ENCODE data around the gene ZNF628. TPM values are rescaled to one million over a fixed set of nuclear protein-coding genes. Genes with fewer than 3 reads are reported as not detected.

The ZNF628 gene
- total RNA-seq, 2 donors from 2014 or later, result 8.6 to 8.9 TPM

DNA sequence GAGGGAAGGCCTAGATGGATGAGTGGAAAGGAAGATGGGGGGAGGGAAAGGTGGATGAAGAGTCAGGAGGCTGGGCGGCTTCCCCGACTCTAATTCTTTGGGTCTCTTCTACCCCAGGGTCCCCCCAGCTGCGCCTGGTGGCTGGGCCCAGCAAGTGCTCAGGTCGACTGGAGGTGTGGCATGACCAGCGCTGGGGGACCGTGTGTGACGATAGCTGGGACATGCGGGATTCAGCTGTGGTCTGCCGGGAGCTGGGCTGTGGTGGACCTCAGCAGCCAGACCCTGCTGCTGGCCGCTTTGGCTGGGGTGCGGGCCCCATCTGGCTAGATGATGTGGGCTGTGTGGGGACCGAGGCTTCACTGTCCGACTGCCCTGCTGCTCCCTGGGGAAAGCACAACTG, 21.3 kb downstream of the ZNF628 start:
- H3K27me3 ChIP-seq, result no peaks in the 10 kb centered on the region
- no peaks in the 10 kb centered on the region for H3K9me3 ChIP-seq
- no peaks in the 10 kb centered on the region for H3K4me1 ChIP-seq
- no peak overlapping the region for H3K9ac ChIP-seq (ENCODE audit: low read depth in 2 of 2, low read length in 2 of 2)
- TF ChIP-seq, protein P1, sequence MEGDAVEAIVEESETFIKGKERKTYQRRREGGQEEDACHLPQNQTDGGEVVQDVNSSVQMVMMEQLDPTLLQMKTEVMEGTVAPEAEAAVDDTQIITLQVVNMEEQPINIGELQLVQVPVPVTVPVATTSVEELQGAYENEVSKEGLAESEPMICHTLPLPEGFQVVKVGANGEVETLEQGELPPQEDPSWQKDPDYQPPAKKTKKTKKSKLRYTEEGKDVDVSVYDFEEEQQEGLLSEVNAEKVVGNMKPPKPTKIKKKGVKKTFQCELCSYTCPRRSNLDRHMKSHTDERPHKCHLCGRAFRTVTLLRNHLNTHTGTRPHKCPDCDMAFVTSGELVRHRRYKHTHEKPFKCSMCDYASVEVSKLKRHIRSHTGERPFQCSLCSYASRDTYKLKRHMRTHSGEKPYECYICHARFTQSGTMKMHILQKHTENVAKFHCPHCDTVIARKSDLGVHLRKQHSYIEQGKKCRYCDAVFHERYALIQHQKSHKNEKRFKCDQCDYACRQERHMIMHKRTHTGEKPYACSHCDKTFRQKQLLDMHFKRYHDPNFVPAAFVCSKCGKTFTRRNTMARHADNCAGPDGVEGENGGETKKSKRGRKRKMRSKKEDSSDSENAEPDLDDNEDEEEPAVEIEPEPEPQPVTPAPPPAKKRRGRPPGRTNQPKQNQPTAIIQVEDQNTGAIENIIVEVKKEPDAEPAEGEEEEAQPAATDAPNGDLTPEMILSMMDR (IDR thresholded peaks at IDR 0.05), result no peak
- H3K36me3 ChIP-seq, result no peaks in the 10 kb centered on the region
- H3K4me3 ChIP-seq, result no peak overlapping the region
- no peak for DNase-seq
- H3K27ac ChIP-seq, result no peak overlapping the region
- intact Hi-C loops (cut with DNase I), result no loop called here

DNA sequence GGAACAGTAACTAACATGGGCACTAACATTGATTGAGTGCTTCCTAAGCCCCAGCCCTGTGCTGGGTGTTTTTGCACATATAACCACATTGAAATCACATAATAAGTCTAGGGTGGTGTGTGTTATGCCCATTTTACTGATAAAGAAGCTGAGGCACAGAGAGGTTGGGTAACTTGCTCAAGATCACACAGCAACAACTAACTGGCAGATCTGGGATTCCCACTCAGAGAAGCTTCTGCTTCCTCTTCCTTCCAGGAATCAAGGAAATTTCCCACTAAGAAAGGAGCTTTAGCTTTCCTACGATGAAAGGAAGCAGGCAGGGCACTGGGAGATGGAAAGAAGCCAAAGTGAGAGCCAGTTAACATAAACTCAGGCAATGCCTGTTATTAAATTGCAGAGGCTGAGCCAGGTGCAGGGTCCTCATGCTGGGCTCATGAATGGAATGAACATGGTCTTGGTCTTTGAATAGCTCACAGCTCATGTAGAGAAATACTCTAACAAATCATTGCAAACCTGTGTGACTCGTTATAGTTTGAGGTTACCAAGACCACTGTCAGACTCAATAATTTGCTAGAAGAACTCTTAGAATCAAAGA, 21.9 kb downstream of the ZNF628 start:
- TF ChIP-seq, protein P1 (IDR thresholded peaks at IDR 0.05), result no peak
- no peak overlapping the region for H3K27ac ChIP-seq

GRCh38 chr19:55500368-55500952, 24.0 kb downstream of the ZNF628 start:
- intact Hi-C loops (cut with DNase I), result loop anchor here (5.0 kb wide), 1 partner anchor 33 kb away; no protein-coding TSS in a partner anchor

More for the DNA sequence above, 21.9 kb downstream of the ZNF628 start:
- Histone ChIP-seq H3K36me3 (no peaks in the 10 kb centered on the region), H3K9me3 (no peaks in the 10 kb centered on the region), H3K27me3 (no peaks in the 10 kb centered on the region), H3K4me3 (no peak overlapping the region), H3K9ac (ENCODE audit: low read depth in 2 of 2, low read length in 2 of 2) (no peak overlapping the region), H3K4me1 (no peaks in the 10 kb centered on the region)
- no peak for DNase-seq
- intact Hi-C loops (cut with DNase I), result no loop called here

DNA sequence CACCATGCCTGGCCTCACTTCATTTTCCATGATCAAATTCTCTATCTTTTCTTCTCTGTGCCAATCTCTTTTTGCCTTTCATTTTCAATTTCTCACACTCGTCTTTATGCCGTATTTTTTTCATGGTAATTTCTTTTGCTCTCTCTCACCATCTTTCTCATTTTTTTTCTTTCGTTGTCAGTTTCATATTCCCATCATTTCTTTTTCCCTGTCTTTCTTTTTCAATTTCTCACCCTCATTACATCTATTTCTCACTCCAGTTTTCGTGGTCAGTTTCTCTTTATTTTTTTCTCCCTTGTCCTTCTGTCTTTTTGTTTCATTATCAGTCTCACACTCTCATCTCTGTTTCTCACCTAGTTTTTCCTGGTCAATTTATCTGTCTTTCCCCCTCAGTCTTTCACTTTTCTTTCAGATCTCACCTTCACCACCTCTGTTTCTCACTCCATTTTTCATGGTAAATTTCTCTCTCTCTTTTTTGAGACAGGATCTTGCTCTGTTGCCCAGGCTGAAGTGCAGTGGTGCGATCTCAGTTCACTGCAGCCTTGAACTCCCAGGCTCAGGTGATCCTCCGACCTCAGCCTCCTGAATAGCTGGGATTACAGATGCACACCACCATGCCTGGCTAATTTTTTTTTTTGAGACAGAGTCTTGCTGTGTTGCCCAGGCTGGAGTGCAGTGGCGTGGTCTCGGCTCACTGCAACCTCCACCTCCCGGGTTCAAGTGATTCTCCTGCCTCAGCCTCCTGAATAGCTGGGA, 26.0 kb downstream of the ZNF628 start:
- Histone ChIP-seq H3K27me3 (no peaks in the 10 kb centered on the region), H3K9me3 (no peaks in the 10 kb centered on the region), H3K4me1 (no peaks in the 10 kb centered on the region), H3K9ac (ENCODE audit: low read depth in 2 of 2, low read length in 2 of 2) (no peak overlapping the region), H3K27ac (no peak overlapping the region), H3K36me3 (no peaks in the 10 kb centered on the region), H3K4me3 (no peak overlapping the region)
- TF ChIP-seq, protein P1 (IDR thresholded peaks at IDR 0.05), result no peak
- intact Hi-C loops (cut with DNase I), result loop anchor here (5.0 kb wide), 1 partner anchor 35 kb away; no protein-coding TSS in a partner anchor
- DNase-seq, result no peak

More at GRCh38 chr19:55500368-55500952, 24.0 kb downstream of the ZNF628 start:
- H3K9ac ChIP-seq (ENCODE audit: low read depth in 2 of 2, low read length in 2 of 2), result no peak overlapping the region
- no peak for DNase-seq
- H3K4me1 ChIP-seq, result no peaks in the 10 kb centered on the region
- no peaks in the 10 kb centered on the region for H3K36me3 ChIP-seq
- no peaks in the 10 kb centered on the region for H3K9me3 ChIP-seq
- no peaks in the 10 kb centered on the region for H3K27me3 ChIP-seq
- H3K27ac ChIP-seq, result no peak overlapping the region
- H3K4me3 ChIP-seq, result no peak overlapping the region
- TF ChIP-seq, protein P1 (IDR thresholded peaks at IDR 0.05), result no peak

- no peak overlapping the region for H3K4me3 ChIP-seq
- H3K9me3 ChIP-seq, result no peaks in the 10 kb centered on the region
- no peaks in the 10 kb centered on the region for H3K36me3 ChIP-seq
- no peak for DNase-seq
- TF ChIP-seq, protein P1 (IDR thresholded peaks at IDR 0.05), result no peak
- H3K27ac ChIP-seq, result no peak overlapping the region
- intact Hi-C loops (cut with DNase I), result loop anchor here (5.0 kb wide), 1 partner anchor 36 kb away; no protein-coding TSS in a partner anchor
- H3K27me3 ChIP-seq, result no peaks in the 10 kb centered on the region
- peak overlapping the region in 1 of 2 donors; percentile 24 for H3K9ac ChIP-seq (ENCODE audit: low read depth in 2 of 2, low read length in 2 of 2)
- H3K4me1 ChIP-seq, result no peaks in the 10 kb centered on the region
Observed at GRCh38 chr19:55503157-55503501, 26.7 kb downstream of the ZNF628 start.

All from colonic mucosa (tissue), 4 donors.